Nucleus accumbens (tissue), 56 donors: Measurements from ENCODE around the gene IL36A.

Experiments
- DNase-seq, 56 donors: peaks; one replicate each; lab custom pipeline; 2025; lab: John Stamatoyannopoulos, UW

Gene IL36A

GRCh38 chr2:113041871-113042270 is 36.6 kb downstream of the IL36A start:
- no peak for DNase-seq

GRCh38 chr2:113046465-113046864 is 41.2 kb downstream of the IL36A start:
- DNase-seq: no peak

GRCh38 chr2:113050921-113051895 is 45.9 kb downstream of the IL36A start:
- no peak for DNase-seq

- no peak for DNase-seq
Observed at GRCh38 chr2:113052396-113052917, 47.2 kb downstream of the IL36A start, which contains the start of gene IL36B. TSS of gene IL36B (minus strand) at chr2:113052867.

- DNase-seq: no peak
Observed at GRCh38 chr2:113053666-113054065, 48.4 kb downstream of the IL36A start.

GRCh38 chr2:113054066-113054465 is 48.8 kb downstream of the IL36A start:
- DNase-seq: no peak

GRCh38 chr2:113056521-113056920 is 51.3 kb downstream of the IL36A start:
- DNase-seq: no peak

GRCh38 chr2:113057117-113057516 is 51.9 kb downstream of the IL36A start:
- no peak for DNase-seq
